ENCODE measurements around the gene METTL15.

The METTL15 gene

DNA sequence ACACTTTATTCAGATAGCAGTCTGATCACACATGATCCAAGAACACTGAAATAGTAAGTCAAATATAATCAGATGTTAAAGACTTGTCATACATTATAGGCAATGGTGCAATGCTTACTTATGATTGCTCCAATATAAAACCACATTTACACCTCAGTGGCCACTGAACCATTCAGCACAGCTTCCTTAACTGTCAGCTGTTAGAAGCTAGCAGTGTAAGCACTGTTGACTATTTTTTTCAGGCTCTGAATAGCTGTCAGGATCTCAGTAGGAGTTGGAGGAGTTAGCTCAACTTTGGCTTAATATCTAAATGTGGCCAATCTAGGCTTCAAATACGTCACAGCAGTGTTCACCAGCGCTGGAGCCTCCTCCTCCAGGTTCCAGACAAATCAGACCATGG, 36.6 kb downstream of the METTL15 start:
- H4K20me1 ChIP-seq: no peaks in the 10 kb centered on the region
- no peaks in the 10 kb centered on the region for H3K27me3 ChIP-seq
- peaks cover 0 to 13% (median 8%) of the 10 kb centered on the region in 11 experiments; a peak in 11 of 22 replicates for H3K36me3 ChIP-seq
- peak overlapping the region; percentile 40 to 75 (median 64); a peak in 21 of 22 replicates for H3K4me2 ChIP-seq
- TF ChIP-seq Cebpa-rat (IDR thresholded peaks at IDR 0.05): peak in 3 of 11 experiments; percentile 45 to 59 (median 49); a peak in 3 of 22 replicates
- peaks cover 12 to 19% (median 17%) of the 10 kb centered on the region in 11 experiments for H3K9me3 ChIP-seq (replicated peaks in 1 of 11)
- peak overlapping the region in 8 of 11 experiments; percentile 37 to 77 (median 70); a peak in 16 of 22 replicates for H3K27ac ChIP-seq
- peaks cover 13 to 30% (median 22%) of the 10 kb centered on the region in 10 experiments for H3K4me1 ChIP-seq
- no peak overlapping the region for H3K4me3 ChIP-seq
- H3K9ac ChIP-seq: peak overlapping the region in 5 of 11 experiments; percentile 38 to 64 (median 57); a peak in 6 of 22 replicates

GRCh38 chr11:28146123-28146751, 38.0 kb downstream of the METTL15 start:
- no peak for TF ChIP-seq Cebpa-rat (IDR thresholded peaks at IDR 0.05)
- H4K20me1 ChIP-seq: no peaks in the 10 kb centered on the region
- peaks cover 13 to 30% (median 22%) of the 10 kb centered on the region in 10 experiments for H3K4me1 ChIP-seq
- H3K4me3 ChIP-seq: no peak overlapping the region
- H3K9ac ChIP-seq: no peak overlapping the region
- peak overlapping the region in 6 of 11 experiments; percentile 7 to 46 (median 26); a peak in 6 of 22 replicates for H3K4me2 ChIP-seq
- H3K9me3 ChIP-seq (replicated peaks in 1 of 11): peaks cover 0 to 5% (median 2%) of the 10 kb centered on the region in 11 experiments; a peak in 10 of 22 replicates
- H3K36me3 ChIP-seq: peaks cover 0 to under 1% (median 0%) of the 10 kb centered on the region in 11 experiments; a peak in 1 of 22 replicates
- H3K27ac ChIP-seq: peak overlapping the region in 2 of 11 experiments; percentile 77; a peak in 3 of 22 replicates
- H3K27me3 ChIP-seq: no peaks in the 10 kb centered on the region

GRCh38 chr11:28152743-28153142, 44.6 kb downstream of the METTL15 start:
- Histone ChIP-seq H3K4me1 (no peaks in the 10 kb centered on the region), H3K4me2 (no peak overlapping the region), H3K27ac (no peak overlapping the region), H3K36me3 (peaks cover 8 to 11% (median 9%) of the 10 kb centered on the region in 11 experiments; a peak in 21 of 22 replicates), H3K4me3 (no peak overlapping the region), H4K20me1 (no peaks in the 10 kb centered on the region), H3K9me3 (replicated peaks in 1 of 11) (peaks cover 0 to 8% (median 2%) of the 10 kb centered on the region in 11 experiments; a peak in 3 of 22 replicates), H3K9ac (no peak overlapping the region), H3K27me3 (no peaks in the 10 kb centered on the region)
- no peak for TF ChIP-seq Cebpa-rat (IDR thresholded peaks at IDR 0.05)

GRCh38 chr11:28153586-28153985, 45.4 kb downstream of the METTL15 start:
- Histone ChIP-seq H3K4me1 (no peaks in the 10 kb centered on the region), H4K20me1 (no peaks in the 10 kb centered on the region), H3K4me2 (no peak overlapping the region), H3K27ac (no peak overlapping the region), H3K9me3 (replicated peaks in 1 of 11) (peaks cover 0 to 17% (median 7%) of the 10 kb centered on the region in 11 experiments; a peak in 6 of 22 replicates), H3K36me3 (peaks cover 15 to 20% (median 17%) of the 10 kb centered on the region in 11 experiments), H3K27me3 (no peaks in the 10 kb centered on the region), H3K9ac (no peak overlapping the region), H3K4me3 (no peak overlapping the region)
- TF ChIP-seq Cebpa-rat (IDR thresholded peaks at IDR 0.05): no peak

- no peak for TF ChIP-seq Cebpa-rat (IDR thresholded peaks at IDR 0.05)
- no peaks in the 10 kb centered on the region for H3K4me1 ChIP-seq
- H4K20me1 ChIP-seq: no peaks in the 10 kb centered on the region; a peak in 1 of 22 replicates
- H3K9ac ChIP-seq: no peak overlapping the region
- H3K27me3 ChIP-seq: no peaks in the 10 kb centered on the region
- no peak overlapping the region for H3K27ac ChIP-seq
- no peak overlapping the region for H3K4me3 ChIP-seq
- no peak overlapping the region for H3K4me2 ChIP-seq
- H3K9me3 ChIP-seq (replicated peaks in 1 of 11): 0 out of 22 replicates have a peak, but pooled peaks cover 0 to 3% (median 0%) of the 10 kb centered on the region in 11 experiments
- H3K36me3 ChIP-seq: peaks cover 0 to 11% (median 0%) of the 10 kb centered on the region in 11 experiments; a peak in 2 of 22 replicates
Observed at GRCh38 chr11:28168718-28169117, 60.5 kb downstream of the METTL15 start.

- H3K27me3 ChIP-seq: no peaks in the 10 kb centered on the region
- no peak for TF ChIP-seq Cebpa-rat (IDR thresholded peaks at IDR 0.05)
- peaks cover 0 to 14% (median 0%) of the 10 kb centered on the region in 11 experiments; a peak in 2 of 22 replicates for H3K36me3 ChIP-seq
- peaks cover 0 to 7% (median 0%) of the 10 kb centered on the region in 11 experiments; a peak in 2 of 22 replicates for H3K9me3 ChIP-seq (replicated peaks in 1 of 11)
- H4K20me1 ChIP-seq: no peaks in the 10 kb centered on the region; a peak in 1 of 22 replicates
- no peak overlapping the region for H3K4me3 ChIP-seq
- no peak overlapping the region for H3K27ac ChIP-seq
- H3K4me2 ChIP-seq: no peak overlapping the region
- no peak overlapping the region for H3K9ac ChIP-seq
- H3K4me1 ChIP-seq: no peaks in the 10 kb centered on the region
Observed at GRCh38 chr11:28169816-28170215, 61.6 kb downstream of the METTL15 start.

DNA sequence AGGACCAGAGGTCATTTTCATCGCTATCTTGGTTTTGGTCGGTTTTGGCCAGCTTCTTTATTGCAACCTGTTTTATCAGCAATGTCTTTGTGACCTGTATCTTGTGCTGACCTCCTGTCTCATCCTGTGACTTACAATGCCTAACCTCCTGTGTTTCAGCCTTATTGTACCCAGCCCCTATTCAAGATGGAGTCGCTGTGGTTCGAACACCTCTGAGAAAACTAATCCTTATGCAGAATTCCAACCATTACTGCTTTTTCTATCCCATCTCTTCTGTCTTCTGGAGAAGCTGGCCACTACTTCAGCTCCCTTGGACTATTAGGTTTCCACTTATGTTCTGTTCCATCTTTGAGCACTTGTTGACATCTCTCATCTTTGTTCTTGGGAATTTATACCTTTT, 62.6 kb downstream of the METTL15 start:
- Histone ChIP-seq H3K9me3 (replicated peaks in 1 of 11) (peaks cover 0 to 5% (median 0%) of the 10 kb centered on the region in 11 experiments; a peak in 2 of 22 replicates), H3K27ac (no peak overlapping the region)

GRCh38 chr11:28176351-28176750, 68.2 kb downstream of the METTL15 start:
- Histone ChIP-seq H3K27ac (no peak overlapping the region), H3K4me2 (no peak overlapping the region), H3K9ac (no peak overlapping the region), H3K4me1 (no peaks in the 10 kb centered on the region), H3K27me3 (no peaks in the 10 kb centered on the region), H3K36me3 (peaks cover 0 to 14% (median 0%) of the 10 kb centered on the region in 11 experiments; a peak in 2 of 22 replicates), H3K4me3 (no peak overlapping the region), H3K9me3 (replicated peaks in 1 of 11) (peaks cover 0 to 5% (median 0%) of the 10 kb centered on the region in 11 experiments; a peak in 2 of 22 replicates), H4K20me1 (no peaks in the 10 kb centered on the region)
- no peak for TF ChIP-seq Cebpa-rat (IDR thresholded peaks at IDR 0.05)

More for the DNA sequence above, 62.6 kb downstream of the METTL15 start:
- no peak overlapping the region for H3K4me3 ChIP-seq
- TF ChIP-seq Cebpa-rat (IDR thresholded peaks at IDR 0.05): no peak
- no peak overlapping the region for H3K4me2 ChIP-seq
- peaks cover 0 to 14% (median 0%) of the 10 kb centered on the region in 11 experiments; a peak in 2 of 22 replicates for H3K36me3 ChIP-seq
- H3K9ac ChIP-seq: no peak overlapping the region
- no peaks in the 10 kb centered on the region for H3K27me3 ChIP-seq
- H4K20me1 ChIP-seq: no peaks in the 10 kb centered on the region; a peak in 1 of 22 replicates
- H3K4me1 ChIP-seq: no peaks in the 10 kb centered on the region

GRCh38 chr11:28195449-28195848, 87.3 kb downstream of the METTL15 start:
- Histone ChIP-seq H3K4me1 (no peaks in the 10 kb centered on the region), H3K27me3 (no peaks in the 10 kb centered on the region), H3K9me3 (replicated peaks in 1 of 11) (peaks cover 0 to 13% (median 0%) of the 10 kb centered on the region in 11 experiments; a peak in 4 of 22 replicates), H3K27ac (no peak overlapping the region), H3K36me3 (peaks cover 0 to 14% (median 0%) of the 10 kb centered on the region in 11 experiments; a peak in 2 of 22 replicates), H4K20me1 (no peaks in the 10 kb centered on the region), H3K4me2 (no peak overlapping the region), H3K4me3 (no peak overlapping the region), H3K9ac (no peak overlapping the region)
- TF ChIP-seq Cebpa-rat (IDR thresholded peaks at IDR 0.05): no peak

Data from BLaER1 treated with 17β-estradiol and CSF1 and Interleukin-3, amounts not matched to agents 10 nM and 100 nM (cell line).